SIG-M5 treated with dmso at 0.1 percent for 504 hours (cell line): ENCODE measurements around the gene MYF6.

Experiments used
- DNase-seq: peaks from one replicate; lab custom pipeline; 2025; ENCODE audit not compliant: unreplicated experiment; lab: John Stamatoyannopoulos, UW

MYF6 gene

DNA sequence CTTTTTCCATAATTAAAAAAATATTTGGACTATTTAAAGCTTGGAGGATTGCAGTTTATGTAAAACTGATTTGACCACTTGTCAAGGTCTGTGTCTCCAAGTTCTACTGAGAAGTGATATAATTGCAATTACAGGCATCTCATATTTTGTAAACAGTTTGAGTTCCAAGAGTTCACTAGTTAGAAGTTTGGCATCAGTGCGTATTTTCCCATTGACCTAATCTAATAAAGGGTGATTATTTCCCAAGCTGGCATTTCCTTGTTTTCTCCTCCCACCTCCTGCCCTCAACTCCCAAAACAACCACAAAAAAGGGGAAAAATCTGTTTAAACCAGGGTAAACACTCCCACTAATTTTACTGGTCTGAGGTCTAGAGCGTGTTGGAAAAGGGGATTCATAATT, 3.0 kb upstream of the MYF6 start:
- DNase-seq, result no peak

DNA sequence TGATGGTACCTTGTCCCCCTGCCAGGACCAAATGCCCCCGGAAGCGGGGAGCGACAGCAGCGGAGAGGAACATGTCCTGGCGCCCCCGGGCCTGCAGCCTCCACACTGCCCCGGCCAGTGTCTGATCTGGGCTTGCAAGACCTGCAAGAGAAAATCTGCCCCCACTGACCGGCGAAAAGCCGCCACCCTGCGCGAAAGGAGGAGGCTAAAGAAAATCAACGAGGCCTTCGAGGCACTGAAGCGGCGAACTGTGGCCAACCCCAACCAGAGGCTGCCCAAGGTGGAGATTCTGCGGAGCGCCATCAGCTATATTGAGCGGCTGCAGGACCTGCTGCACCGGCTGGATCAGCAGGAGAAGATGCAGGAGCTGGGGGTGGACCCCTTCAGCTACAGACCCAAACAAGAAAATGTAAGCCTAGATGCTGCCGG, 410 bp downstream of the MYF6 start:
- no peak for DNase-seq

DNA sequence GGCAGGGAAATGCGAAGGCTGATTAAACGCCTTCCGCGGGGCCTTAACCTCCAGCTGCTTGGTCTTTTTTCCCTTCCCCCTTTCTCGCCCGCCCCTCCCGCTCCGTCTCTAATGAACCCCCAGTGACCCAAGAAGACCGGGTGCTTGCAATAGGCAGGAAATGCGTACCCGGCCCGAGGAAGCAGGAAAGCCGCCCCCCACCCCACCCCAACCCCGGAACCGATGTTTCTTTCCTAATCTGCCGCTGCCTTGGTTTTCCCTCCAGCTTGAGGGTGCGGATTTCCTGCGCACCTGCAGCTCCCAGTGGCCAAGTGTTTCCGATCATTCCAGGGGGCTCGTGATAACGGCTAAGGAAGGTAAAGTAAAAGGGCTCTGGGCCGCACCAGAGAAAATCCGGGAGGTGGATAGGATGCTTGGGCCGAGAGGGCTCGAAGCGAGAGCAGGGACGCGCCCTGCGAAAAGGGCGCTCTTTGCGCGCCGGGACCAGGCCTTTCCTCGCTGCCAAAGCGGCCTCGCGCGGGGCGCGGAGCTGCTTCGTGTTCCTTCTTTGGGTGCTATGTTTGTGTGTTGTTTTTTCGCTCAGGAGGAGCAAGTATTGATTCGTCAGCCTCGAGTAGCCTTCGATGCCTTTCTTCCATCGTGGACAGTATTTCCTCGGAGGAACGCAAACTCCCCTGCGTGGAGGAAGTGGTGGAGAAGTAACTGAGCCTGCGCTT, 983 bp downstream of the MYF6 start:
- DNase-seq, result no peak

DNA sequence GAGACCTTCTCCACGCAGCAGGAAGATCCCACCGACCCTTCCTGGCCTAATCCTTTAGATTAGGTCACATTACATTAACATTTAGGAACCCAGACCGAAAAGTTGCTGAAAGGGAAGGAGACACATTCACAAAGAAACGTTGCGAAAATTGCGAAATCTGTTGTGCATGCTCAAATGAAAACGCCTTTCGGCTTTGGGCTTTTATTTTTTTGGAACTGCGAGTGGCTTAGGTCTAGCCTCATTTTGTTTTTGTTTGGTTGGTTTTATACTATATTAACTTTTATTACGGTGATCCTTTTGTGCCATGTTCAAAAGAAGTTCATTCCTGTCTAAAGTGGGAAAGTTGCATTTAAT, 1.5 kb downstream of the MYF6 start:
- DNase-seq, result no peak

DNA sequence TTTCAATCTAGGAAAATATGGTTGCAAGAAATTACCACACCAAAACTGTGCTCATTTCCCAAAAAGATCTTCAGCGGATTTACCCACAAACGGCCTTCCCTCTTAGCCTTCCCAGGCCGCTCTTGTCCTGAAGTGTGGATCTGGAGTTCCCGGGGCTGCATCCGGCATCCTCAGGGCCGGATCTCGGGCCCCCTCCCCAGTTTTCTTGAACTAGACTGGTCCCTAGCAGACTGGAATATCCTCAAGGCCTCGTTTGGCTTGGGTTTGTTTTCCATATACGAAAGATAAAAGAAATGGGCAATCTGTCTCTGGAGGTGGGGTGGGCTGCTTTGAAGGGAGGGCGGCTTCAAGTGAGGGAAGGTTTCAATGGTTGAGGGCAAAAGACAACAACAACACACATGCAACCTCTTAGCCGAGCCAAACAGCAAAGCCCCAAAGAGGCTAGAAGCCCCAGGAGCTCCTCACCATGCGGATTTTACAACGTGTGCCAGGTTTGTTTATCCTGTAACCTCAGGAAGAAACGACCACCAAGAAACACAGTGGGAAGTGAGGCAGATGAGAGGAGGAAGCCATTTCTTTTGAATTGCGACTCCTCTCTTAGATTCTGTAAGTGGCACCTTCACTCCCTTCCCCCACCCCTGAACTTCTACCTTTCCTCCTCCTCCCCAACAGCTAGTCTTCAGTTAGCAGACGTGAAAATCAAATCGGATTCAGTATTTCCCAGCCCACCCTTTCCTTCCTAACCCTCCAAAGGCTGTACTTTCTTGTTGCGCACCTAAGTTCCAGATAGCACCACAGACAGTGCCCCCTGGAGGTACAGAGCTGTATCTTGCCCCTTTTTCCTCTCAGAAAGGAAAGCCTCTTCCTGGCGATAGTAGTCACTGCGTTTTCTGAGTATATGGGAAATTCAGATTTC, 2.6 kb downstream of the MYF6 start:
- DNase-seq, result no peak

DNA sequence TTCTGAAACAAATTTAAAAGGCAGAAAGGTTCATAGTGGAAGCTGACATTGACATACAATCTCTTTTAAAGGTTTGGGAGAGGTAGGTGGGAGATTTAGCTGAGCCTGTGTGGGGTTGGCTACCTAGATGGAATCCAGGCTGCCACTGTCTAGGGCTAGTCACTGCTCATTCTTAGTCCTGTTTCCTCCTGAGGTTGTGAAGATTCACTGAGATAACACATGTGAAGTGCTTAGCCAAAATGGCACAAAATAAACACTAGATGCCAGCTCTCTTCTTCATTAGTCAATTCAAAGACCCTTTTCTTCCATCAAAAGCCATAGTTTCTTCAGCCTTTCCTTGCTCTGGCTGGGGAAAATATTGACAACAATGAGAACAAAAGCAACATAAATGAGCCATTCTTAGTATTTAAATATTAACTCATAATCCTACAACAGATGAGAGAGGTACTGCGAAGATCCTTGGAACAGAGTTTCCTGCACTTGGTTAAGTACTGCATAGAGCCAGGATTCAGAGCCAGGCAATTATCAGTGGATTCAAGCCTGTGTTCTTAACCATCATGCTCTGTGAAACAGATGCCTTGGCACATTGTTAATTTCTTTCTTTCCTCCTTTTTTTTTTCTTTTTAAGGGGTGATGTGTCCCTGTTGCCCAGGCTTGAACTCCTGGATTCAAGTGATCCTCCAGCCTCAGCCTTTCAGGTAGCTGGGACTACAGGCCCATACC, 3.5 kb downstream of the MYF6 start:
- no peak for DNase-seq

DNA sequence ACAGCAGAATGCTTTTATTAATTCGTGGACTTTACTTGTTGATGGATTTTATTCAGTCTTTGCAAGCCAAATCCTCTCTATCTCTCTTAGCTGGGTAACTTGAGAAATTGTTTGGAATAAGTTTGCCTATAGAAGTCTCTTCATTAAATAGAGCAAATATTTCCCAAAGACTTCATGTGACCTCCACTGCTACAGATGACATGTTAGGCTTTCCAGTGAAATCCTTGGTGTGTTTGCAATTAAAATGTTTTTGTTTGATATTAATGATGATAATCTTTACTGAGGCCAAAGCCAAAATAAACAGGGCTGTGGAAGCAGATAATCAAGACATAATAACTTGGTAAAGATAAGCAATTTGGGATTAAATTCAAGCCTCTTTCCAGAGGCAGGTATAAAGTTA, 4.4 kb downstream of the MYF6 start:
- no peak for DNase-seq

DNA sequence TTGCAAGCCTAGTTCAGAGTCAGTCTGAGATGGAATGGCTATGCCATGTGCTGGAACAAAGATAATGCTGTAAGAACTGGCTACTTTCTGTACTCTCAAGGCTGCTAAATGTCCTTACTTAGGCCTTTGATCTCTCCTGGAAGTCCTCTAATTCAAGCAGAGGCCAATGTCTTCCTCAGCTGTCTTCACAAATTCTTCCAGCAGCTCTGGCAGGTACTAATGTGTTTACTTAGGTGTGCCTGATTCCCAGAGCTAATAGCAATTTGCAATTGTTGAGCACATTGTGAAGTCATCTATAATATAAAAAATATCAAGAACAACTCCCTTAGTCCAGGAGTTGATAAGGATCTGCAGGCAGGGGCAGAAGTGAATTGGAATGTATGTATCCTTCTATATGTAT, 5.4 kb downstream of the MYF6 start:
- DNase-seq, result no peak

DNA sequence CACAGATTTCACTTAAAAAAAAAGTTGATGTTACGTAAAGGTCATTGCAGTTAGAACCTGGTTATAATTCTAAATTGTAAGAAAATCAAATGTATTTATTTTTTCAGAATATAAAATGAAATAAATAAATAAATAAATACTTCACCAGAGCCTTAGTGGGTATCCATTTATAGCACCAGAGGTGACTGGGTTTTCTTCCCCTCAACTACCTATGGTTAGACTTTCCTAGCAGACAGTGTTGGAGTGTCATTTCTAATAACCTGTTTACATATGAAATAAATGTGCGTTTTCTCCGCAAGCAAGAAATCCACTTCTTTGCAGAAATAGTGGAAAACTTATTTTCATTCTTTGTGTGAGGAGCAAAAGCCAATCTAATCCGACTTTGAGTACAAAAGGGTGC, 6.0 kb downstream of the MYF6 start:
- no peak for DNase-seq

DNA sequence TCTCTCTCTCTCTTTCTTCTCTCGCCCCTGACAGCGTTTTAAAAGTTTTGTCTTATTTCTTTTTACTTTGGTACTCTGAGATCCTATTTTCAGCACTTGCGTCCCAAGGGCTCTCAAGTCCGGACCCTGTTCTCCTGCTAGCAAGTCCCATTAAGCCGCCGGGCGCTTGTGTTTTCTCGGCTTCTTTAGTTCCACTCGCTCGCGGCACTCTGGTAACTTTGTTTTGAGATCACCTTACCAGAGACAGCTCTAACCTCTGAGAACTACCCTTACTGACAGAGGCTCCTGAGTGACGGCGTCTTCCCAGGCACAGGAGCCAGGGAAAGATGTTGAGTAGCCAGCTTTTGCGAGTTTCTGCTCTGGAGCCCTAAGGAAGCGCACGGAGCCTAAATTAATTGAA, 6.6 kb downstream of the MYF6 start:
- no peak for DNase-seq

DNA sequence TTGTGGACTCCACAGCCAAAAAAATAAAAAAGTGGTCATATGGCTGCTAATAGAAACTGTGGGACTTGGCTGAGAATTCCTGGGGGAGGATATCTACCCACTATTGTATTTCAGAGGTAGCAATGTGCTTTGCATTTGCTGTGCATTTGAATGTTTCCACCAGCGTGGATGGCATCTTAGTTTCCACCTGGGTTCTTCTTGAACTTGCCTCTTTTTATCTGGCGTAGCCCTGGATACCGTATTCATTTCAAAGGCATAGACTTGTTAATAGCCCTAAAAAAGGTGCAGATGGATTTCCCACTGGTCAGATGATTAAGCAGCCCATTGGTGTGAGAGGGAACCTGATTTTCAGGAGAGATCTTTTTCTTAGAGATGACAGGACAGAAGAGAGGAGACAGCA, 7.4 kb downstream of the MYF6 start:
- no peak for DNase-seq

DNA sequence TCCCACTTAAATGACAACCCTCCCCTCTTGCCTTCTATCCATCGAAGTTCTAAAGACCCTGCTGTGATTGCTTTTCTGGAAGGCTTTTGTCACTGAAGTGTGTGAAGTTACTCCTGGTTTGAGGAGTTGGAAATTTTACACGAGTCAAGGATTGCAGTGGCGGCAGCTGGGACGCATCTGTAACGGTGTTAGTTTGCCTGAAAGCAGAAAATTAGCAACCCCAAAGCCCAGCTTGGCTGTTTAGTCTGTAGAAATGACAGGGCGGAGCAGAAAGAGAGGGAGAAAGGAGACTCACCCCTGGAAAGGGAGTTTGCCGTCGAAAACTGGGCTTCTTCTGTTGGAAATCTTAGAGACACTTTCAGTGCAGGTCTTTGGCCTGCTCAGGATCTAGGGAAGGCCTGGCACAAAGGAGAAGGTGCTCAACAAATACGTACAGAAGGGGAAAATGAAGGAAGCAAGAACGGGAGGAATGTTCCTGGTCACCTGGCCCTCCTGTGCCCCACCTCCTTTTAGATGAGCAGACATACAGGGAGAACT, 8.3 kb downstream of the MYF6 start:
- no peak for DNase-seq

DNA sequence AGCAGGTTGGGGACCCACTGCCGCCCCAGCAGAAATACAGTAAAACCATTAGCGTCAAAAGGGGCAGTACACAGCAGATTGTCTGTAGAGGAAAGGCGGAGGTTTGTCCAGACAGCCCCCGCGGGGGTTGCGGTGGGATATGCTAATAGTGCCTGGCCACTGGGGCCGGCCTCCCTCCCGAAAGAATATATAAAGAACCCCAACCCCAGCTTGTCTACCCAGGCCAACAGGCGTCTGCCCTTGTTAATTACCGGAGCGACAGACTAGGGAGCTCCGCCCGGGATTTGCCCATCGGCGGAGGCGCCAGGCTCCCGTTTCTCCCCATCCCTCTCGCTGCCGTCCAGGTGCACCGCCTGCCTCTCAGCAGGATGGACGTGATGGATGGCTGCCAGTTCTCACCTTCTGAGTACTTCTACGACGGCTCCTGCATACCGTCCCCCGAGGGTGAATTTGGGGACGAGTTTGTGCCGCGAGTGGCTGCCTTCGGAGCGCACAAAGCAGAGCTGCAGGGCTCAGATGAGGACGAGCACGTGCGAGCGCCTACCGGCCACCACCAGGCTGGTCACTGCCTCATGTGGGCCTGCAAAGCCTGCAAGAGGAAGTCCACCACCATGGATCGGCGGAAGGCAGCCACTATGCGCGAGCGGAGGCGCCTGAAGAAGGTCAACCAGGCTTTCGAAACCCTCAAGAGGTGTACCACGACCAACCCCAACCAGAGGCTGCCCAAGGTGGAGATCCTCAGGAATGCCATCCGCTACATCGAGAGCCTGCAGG, 9.4 kb downstream of the MYF6 start, which contains the start of gene MYF5:
Gene MYF5, plus strand, starts transcription at position 217 of the 774 bp plus-strand sequence. Its CDS starts 152 bp downstream, at position 369.
- DNase-seq, result no peak

DNA sequence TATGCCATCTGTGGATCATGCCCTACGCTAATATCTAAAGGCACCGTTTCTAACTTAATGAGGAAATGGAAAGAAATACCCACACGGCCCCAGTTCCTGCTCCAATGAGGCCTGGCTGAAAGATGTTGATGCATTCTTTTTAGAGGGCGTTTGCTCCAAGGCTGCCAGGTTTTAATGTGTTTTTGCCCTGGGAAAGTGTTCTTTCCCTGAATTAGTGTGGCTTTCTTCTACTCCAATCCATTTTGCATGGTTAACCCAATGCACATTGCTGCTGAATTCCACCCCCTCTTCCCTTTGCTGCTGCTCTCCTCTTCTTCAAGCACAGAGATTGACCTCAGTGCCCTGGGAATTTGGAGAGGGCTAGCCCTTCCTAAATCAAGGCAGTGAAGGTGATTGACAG, 10.4 kb downstream of the MYF6 start:
- DNase-seq, result no peak

DNA sequence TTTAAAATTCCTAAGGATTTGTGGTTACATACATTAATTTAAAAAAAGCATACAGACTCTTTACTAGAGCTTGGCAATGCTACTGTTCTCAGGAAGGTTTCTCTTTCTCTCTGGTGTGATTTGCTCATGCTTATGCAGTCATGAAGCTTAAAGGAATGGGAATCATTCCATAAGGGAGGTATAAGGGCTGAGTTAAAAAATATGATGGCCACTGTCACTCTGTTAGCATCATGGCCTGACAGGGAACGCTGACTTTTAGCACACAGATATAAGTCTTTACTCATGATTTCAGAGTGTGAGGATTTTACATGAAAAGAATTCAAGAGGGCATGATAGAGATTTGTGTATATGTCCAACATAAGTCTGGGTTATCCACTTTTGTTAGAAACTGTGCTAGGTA, 13.1 kb downstream of the MYF6 start:
- no peak for DNase-seq

DNA sequence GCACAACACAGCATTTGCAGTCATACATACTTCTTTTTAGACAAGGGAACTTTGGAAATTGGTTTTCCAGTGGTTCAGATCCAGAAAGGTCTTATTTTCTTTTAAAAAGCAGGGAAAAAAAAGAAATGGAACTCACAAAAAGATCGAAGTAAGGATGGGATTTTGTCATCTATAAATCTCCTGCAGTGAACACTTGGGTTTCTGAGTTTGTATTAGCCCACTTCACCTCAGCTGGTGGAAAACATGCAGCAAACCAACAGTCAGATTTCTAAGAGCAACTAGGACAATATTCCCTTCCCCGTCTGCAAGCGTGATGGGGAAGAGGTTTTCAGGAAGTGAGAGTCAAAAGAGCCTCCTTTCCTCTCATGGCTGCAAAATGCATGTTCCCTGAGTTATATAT, 13.9 kb downstream of the MYF6 start:
- peak; percentile 2 for DNase-seq

DNA sequence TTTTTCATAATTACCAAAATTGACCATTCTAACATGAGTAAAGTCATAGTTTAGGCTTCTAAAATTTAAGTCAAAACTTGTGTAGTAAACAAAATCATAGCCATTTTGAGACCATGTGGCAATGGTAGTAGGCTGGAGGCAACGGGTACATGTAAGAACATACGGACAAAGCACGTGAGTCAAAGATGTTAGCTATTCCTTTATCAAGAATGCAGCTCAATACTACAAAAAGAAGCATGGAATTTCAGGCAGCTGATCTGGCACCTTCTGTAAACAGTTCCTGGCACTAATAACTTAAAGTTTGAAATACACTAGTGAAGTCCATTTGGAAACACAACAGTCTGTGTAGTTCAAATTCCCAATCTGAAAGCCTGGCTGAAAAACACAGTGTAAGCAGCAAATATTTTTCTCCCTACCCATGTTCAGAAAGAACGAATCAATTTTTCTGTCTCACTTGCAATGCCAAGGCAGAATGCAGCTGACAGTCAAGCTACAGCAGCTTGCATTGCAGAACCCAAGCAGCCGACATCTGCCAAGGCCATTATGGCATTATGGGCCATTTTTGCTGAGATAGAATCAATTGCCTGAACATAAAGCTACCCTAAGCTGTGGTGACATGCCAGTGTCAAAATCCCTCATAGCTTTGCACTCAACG, 38.5 kb downstream of the MYF6 start:
- no peak for DNase-seq

DNA sequence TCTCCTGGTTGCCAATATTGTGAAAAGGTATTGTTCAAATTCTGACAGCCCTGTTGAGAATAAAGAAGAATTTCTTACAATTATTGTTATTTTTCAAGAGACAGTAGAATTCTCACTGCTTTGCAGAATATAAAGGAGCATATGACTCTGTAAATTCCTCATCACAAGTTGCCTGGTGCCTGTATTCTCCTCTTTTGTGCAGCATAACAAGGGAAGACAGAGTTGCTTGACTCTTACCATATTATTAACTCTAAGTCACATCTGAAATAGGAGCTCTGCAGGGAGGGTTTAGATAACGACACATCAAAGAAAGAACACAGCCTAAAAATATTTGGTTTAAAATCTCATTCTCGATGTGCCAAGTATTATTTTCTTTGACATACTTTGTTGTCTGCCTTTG, 40.4 kb downstream of the MYF6 start:
- no peak for DNase-seq

DNA sequence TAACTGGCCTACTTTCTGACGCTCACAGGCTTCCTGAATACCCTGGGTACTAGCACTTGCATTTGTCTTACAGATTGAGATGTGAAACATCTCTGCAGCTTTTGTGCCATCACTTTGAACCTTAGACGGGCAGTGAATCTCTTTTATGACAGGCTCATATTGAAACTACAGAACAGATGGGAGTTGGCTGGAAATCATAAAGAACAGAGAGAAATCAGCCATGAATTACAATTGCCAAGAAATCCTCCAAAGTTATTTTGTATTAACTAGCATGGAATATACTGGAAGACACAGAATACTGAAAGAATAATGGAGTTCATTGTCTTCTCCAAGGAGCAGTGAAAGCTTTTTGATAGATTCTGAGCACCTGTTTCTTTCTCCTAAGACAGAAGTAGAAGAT, 42.0 kb downstream of the MYF6 start:
- no peak for DNase-seq

DNA sequence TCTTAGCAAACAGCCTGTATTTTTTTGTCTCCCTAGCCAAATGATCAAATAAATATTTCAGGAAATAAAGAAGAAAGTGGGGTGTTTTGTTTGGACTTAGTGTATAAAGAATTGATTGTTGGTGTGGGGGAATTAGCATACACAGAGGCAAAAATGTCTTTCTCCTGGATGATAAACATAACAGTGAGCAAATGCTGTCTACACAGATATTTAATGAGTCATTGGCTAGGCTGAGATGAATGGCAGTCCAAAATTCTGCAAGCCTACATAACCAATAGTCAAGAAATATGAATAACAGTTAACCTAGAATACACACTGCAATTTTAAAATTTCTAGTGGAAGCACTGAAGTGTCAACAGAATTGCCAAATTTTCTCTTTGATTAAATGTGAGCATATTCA, 45.0 kb downstream of the MYF6 start:
- DNase-seq, result no peak
